Calu3 (cell line): ENCODE measurements around the gene CCER1. TPM values are rescaled to one million over a fixed set of nuclear protein-coding genes. Genes with fewer than 3 reads are reported as not detected.
A peak's percentile ranks its signal among the peaks of the same experiment; 100 is the strongest.

Experiments
- Bru-seq: library from RNA; stranded (reverse); fragments of 400-500 nt; gene quantifications from one replicate; lab custom pipeline; 2021; lab: Mats Ljungman, UMichigan
- BruChase-seq, 2 experiments: library from RNA; stranded (reverse); fragments of 400-500 nt; gene quantifications; one replicate each; lab custom pipeline; 2021; lab: Mats Ljungman, UMichigan
- BruUV-seq: library from RNA; stranded (reverse); fragments of 400-500 nt; replicated peaks from 2 replicates; lab custom pipeline; 2021; lab: Mats Ljungman, UMichigan
- CTCF ChIA-PET: fragments of 300-600 bp; sonication (Branson Sonifier 250); formaldehyde crosslinking; loops from one replicate; lab custom pipeline; 2022; ENCODE audit warnings: antibody characterized with exemption; lab: Charles Lee
- DNase-seq: peaks from one replicate; pipeline ENCODE4 v3.0.0; 2022
- H3K27ac Mint-ChIP-seq: one replicate; pipeline ENCODE4 v1.8.0; 2022; ENCODE audit warnings: mixed read lengths; ENCODE audit not compliant: unreplicated experiment
- H3K27me3 Mint-ChIP-seq: one replicate; pipeline ENCODE4 v1.8.0; 2022; ENCODE audit warnings: mixed read lengths; ENCODE audit not compliant: unreplicated experiment
- H3K36me3 Mint-ChIP-seq: one replicate; pipeline ENCODE4 v1.8.0; 2022; ENCODE audit warnings: mild to moderate bottlenecking, moderate library complexity, mixed read lengths; ENCODE audit not compliant: insufficient read depth, unreplicated experiment
- H3K4me1 Mint-ChIP-seq: one replicate; pipeline ENCODE4 v1.8.0; 2022; ENCODE audit warnings: mild to moderate bottlenecking, low read depth, mixed read lengths; ENCODE audit not compliant: unreplicated experiment
- H3K4me3 Mint-ChIP-seq: one replicate; pipeline ENCODE4 v1.8.0; 2022; ENCODE audit warnings: mild to moderate bottlenecking, low read depth, moderate library complexity, mixed read lengths; ENCODE audit not compliant: unreplicated experiment
- H3K9me3 Mint-ChIP-seq: one replicate; pipeline ENCODE4 v1.8.0; 2022; ENCODE audit warnings: low read depth, mixed read lengths; ENCODE audit not compliant: unreplicated experiment
- CTCF ChIP-seq: fragments of 200-600 bp; IDR thresholded peaks from one replicate; pipeline ENCODE4 v1.8.0; 2022; ENCODE audit warnings: antibody characterized with exemption; ENCODE audit not compliant: unreplicated experiment
- intact Hi-C: fragments of 100-400 bp; cut with micrococcal nuclease; formaldehyde crosslinking; loops from one replicate; pipeline ENCODE4 v1.10.0; 2022; ENCODE audit not compliant: unreplicated experiment
- long read RNA-seq: library from polyadenylated mRNA; stranded (forward); transcript quantifications from one replicate; pipeline ENCODE4 v2.0.0, GENCODE V29; 2022
- total RNA-seq: library from RNA; stranded (reverse); gene quantifications from 2 replicates; pipeline ENCODE4 v1.2.3, GENCODE V29; 2022

Gene CCER1
- total RNA-seq (not detected in 2 replicates), Bru-seq, nascent RNA (not detected), BruChase-seq, experiment 1, labeled RNA remaining after a 6-hour chase (not detected), BruChase-seq, experiment 2, labeled RNA remaining after a 2-hour chase (not detected)
- long read RNA-seq = 0 reads

DNA sequence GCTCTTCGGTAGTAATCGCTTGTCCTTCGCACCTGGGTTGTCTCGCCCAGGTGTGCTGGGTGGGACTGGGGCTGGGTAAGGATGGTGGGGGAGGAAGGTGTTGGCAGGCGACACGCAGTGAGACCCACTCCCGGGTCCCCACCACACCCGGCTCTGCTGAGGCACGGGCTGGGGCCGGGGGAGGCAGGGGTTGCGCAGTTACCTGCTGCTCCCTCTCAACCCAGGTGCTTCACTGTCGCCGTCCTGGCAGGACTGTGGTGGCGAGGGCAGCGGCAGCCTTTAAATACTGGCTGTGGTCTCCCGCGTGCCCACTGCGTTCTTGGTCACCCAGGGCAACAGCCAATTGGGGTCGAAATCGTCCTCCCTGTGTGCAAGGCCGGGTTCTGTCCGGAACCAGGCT is at the start of gene CCER1:
TSS of gene CCER1 (minus strand) at position 256 of the 400 bp plus-strand sequence. CDS start 434 bp downstream, outside the sequence.
- H3K9me3 Mint-ChIP-seq = peaks cover 5% of the 10 kb centered on the region
- no peak within 1 kb of the TSS for H3K27ac Mint-ChIP-seq
- no peaks in the 10 kb centered on the region for H3K27me3 Mint-ChIP-seq
- no peaks in the 10 kb centered on the region for H3K36me3 Mint-ChIP-seq
- no peak for TF ChIP-seq CTCF
- CTCF ChIA-PET = no interaction called here
- no peaks in the 10 kb centered on the region for H3K4me1 Mint-ChIP-seq
- no peak within 1 kb of the TSS for H3K4me3 Mint-ChIP-seq
- BruUV-seq = no TSS peak
- intact Hi-C loops = no loop called here
- no peak for DNase-seq

DNA sequence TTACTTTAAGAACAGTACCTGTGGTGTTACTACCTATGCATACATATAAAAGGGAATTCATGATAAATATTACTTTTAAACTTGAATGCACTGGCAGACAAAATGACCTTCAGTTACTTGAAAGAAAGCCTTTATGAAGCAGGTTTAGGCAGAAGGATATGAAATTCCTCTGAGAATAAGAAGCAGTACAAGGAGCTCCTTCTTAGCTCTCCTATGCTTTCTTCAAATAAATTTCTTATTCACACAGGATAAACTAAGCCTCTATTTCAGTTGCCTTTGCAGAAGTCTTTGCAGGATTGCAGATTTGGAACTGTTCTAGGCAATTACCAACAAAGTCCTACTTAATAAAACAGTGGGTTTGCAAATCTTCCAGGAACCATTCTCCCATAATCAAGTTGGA is 48.8 kb upstream of the CCER1 start:
- no peak for TF ChIP-seq CTCF
- H3K27me3 Mint-ChIP-seq = peaks cover 9% of the 10 kb centered on the region
- H3K27ac Mint-ChIP-seq = no peak overlapping the region
- no TSS peak for BruUV-seq
- intact Hi-C loops = no loop called here
- H3K36me3 Mint-ChIP-seq = no peaks in the 10 kb centered on the region
- no peak overlapping the region for H3K4me3 Mint-ChIP-seq
- CTCF ChIA-PET = no interaction called here
- peaks cover 3% of the 10 kb centered on the region for H3K9me3 Mint-ChIP-seq
- H3K4me1 Mint-ChIP-seq = peaks cover 21% of the 10 kb centered on the region
- DNase-seq = no peak

DNA sequence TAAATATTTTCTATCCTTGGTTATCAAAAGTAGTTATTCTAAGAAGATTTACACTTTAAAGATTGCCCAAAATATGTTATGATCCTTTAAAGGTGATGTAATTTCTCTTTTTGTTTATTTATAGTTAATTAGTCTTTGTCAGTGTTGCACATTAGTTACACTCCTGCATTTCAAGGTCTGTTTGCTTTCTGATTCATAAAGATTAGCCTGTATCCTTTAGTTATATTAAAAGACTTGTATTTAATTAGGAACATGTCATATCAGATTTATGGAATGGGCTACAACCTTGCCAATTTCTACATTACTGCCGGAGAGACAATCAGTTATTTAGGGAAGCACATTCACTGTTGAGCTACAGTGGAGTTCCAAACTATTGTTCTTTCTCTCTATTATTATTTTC is 46.3 kb upstream of the CCER1 start:
- H3K27me3 Mint-ChIP-seq = no peaks in the 10 kb centered on the region
- CTCF ChIA-PET = interaction anchor here (1.0 kb wide), 1 partner anchor 350 kb away, joined by 3 read pairs; no protein-coding TSS in a partner anchor
- BruUV-seq = no TSS peak

DNA sequence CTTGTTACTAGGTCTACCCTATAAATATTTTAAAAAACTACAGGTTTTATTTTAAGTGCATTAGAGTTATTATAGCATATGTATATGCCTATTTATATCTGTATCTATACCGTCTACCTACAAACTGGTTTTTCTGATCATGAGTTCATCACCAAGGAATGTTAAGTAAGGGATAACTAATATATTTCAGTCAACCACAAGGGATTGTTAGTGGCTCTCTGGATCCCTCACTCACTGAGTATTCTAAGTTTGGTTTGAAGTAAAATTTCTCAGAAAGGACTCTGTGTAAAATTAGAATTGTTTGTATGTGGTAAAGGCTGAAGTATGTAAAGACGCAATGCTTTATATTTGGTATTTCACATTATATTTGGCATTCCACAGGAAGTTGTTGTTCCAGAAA is 45.0 kb upstream of the CCER1 start:
- DNase-seq = no peak
- intact Hi-C loops = loop anchor here (2.0 to 5.0 kb wide), 2 partner anchors 79 to 107 kb away; no protein-coding TSS in a partner anchor
- no TSS peak for BruUV-seq
- H3K4me3 Mint-ChIP-seq = no peak overlapping the region
- H3K27me3 Mint-ChIP-seq = no peaks in the 10 kb centered on the region
- peaks cover 27% of the 10 kb centered on the region for H3K4me1 Mint-ChIP-seq
- H3K9me3 Mint-ChIP-seq = no peaks in the 10 kb centered on the region
- no peaks in the 10 kb centered on the region for H3K36me3 Mint-ChIP-seq
- TF ChIP-seq CTCF = no peak
- no peak overlapping the region for H3K27ac Mint-ChIP-seq
- CTCF ChIA-PET = interaction anchor here (0.6 kb wide), 1 partner anchor 72 kb away, joined by 3 read pairs; no protein-coding TSS in a partner anchor

More for the DNA sequence above, 46.3 kb upstream of the CCER1 start:
- Mint-ChIP-seq H3K36me3 (no peaks in the 10 kb centered on the region), H3K27ac (peak overlapping the region; percentile 63), H3K4me1 (peaks cover 21% of the 10 kb centered on the region), H3K9me3 (no peaks in the 10 kb centered on the region), H3K4me3 (no peak overlapping the region)
- no peak for DNase-seq
- intact Hi-C loops = loop anchor here (2.0 kb wide), 1 partner anchor 77 kb away; no protein-coding TSS in a partner anchor
- TF ChIP-seq CTCF = no peak
